K562 (cell line): ENCODE results near the gene WDR55. TPM values are rescaled to one million over a fixed set of nuclear protein-coding genes. Genes with fewer than 3 reads are reported as not detected.

Experiments used
- GABPB2 ChIP-seq: fragments of 250-450 bp; sonication (Bioruptor Pico); conservative IDR thresholded peaks from 2 replicates; pipeline ENCODE4 v1.5.1; 2021; ENCODE audit warnings: mild to moderate bottlenecking
- MXI1 ChIP-seq: IDR thresholded peaks from 2 replicates; pipeline ENCODE4 v1.6.1; 2011; ENCODE audit warnings: low read depth, mild to moderate bottlenecking, improper control_type of control experiment, low read length
- PATZ1 ChIP-seq: fragments of 250-450 bp; sonication (Bioruptor Pico); IDR thresholded peaks from 2 replicates; pipeline ENCODE4 v1.5.0; 2020; ENCODE audit warnings: mild to moderate bottlenecking, borderline replicate concordance
- PTBP1 ChIP-seq: fragments of 200-400 bp; formaldehyde crosslinking; IDR thresholded peaks from 2 replicates; pipeline ENCODE4 v1.6.1; 2017; ENCODE audit warnings: low read depth, low read length
- RBM34 ChIP-seq: fragments of 200-400 bp; formaldehyde crosslinking; IDR thresholded peaks from 2 replicates; pipeline ENCODE4 v1.6.1; 2018; ENCODE audit warnings: low read length, borderline replicate concordance; ENCODE audit not compliant: insufficient read depth
- SETDB1 ChIP-seq: IDR thresholded peaks from one replicate; pipeline ENCODE4 v1.6.1; 2012; ENCODE audit warnings: low read length, control low read depth, inconsistent platforms
- SMAD3 ChIP-seq: fragments of 450-650 bp; formaldehyde crosslinking; conservative IDR thresholded peaks from 2 replicates; pipeline ENCODE4 v1.4.0; 2020; ENCODE audit warnings: mild to moderate bottlenecking
- ZNF174 ChIP-seq: fragments of 250-450 bp; sonication (Bioruptor Pico); IDR thresholded peaks from 2 replicates; pipeline ENCODE4 v1.4.0; 2020; ENCODE audit warnings: mild to moderate bottlenecking
- ZNF197 ChIP-seq: fragments of 200-800 bp; sonication (Bioruptor generic); IDR thresholded peaks from 2 replicates; pipeline ENCODE4 v1.6.1; 2016; ENCODE audit warnings: low read depth, missing genetic modification characterization, missing compliant biosample characterization
- ZNF282 ChIP-seq: sonication (generic); formaldehyde crosslinking; IDR thresholded peaks from 2 replicates; pipeline ENCODE4 v1.8.1; 2023; ENCODE audit warnings: missing genetic modification reagents
- polyA plus RNA-seq, 8 experiments: library from polyadenylated mRNA; depleted of rRNA in 4 of 8; stranded (reverse) in 5 of 8; unstranded in 3 of 8; fragments of >200 nt; fragmentation: Nextera tagmentation in 2 of 8; fragmentation: Illumina TruSeq in 1 of 8; extraction: Ambion mirVana in 2 of 8; extraction: Trizol in 1 of 8; gene quantifications; 2 replicates each; pipeline versions ENCODE4 v1.2.1 to v1.2.3, GENCODE V29; 2011 to 2014; ENCODE audit warnings: inconsistent platforms in 1 of 8, missing spikeins in 1 of 8
- total RNA-seq, 7 experiments: library from RNA; depleted of rRNA in 6 of 7; stranded (reverse); fragments of >200 nt in 6 of 7; fragmentation: Illumina TruSeq in 2 of 7; extraction: Trizol in 2 of 7; gene quantifications; 2 replicates each; pipeline versions ENCODE4 v1.2.1 to v1.2.3, GENCODE V29; 2011 to 2021; ENCODE audit warnings: low replicate concordance in 1 of 7
- TF ChIP-seq, protein P1 (sequence below): fragments of 200-600 bp; sonication (generic); IDR thresholded peaks from one replicate; pipeline ENCODE4 v1.6.1; 2012; ENCODE audit warnings: mild to moderate bottlenecking, low read depth, low read length, inconsistent platforms
- TF ChIP-seq, protein P2 (sequence below): fragments of 250-450 bp; sonication (Bioruptor Pico); IDR thresholded peaks from 2 replicates; pipeline ENCODE4 v1.8.0; 2021; ENCODE audit warnings: mild to moderate bottlenecking, moderate library complexity

Gene WDR55
- total and polyA plus RNA-seq, 9 of the 15 experiments (the other 6 are each of a cell fraction or from before 2014, with no cell fraction given): 5.2 to 45.0 (median 29.3) TPM

- TF ChIP-seq, protein P1, sequence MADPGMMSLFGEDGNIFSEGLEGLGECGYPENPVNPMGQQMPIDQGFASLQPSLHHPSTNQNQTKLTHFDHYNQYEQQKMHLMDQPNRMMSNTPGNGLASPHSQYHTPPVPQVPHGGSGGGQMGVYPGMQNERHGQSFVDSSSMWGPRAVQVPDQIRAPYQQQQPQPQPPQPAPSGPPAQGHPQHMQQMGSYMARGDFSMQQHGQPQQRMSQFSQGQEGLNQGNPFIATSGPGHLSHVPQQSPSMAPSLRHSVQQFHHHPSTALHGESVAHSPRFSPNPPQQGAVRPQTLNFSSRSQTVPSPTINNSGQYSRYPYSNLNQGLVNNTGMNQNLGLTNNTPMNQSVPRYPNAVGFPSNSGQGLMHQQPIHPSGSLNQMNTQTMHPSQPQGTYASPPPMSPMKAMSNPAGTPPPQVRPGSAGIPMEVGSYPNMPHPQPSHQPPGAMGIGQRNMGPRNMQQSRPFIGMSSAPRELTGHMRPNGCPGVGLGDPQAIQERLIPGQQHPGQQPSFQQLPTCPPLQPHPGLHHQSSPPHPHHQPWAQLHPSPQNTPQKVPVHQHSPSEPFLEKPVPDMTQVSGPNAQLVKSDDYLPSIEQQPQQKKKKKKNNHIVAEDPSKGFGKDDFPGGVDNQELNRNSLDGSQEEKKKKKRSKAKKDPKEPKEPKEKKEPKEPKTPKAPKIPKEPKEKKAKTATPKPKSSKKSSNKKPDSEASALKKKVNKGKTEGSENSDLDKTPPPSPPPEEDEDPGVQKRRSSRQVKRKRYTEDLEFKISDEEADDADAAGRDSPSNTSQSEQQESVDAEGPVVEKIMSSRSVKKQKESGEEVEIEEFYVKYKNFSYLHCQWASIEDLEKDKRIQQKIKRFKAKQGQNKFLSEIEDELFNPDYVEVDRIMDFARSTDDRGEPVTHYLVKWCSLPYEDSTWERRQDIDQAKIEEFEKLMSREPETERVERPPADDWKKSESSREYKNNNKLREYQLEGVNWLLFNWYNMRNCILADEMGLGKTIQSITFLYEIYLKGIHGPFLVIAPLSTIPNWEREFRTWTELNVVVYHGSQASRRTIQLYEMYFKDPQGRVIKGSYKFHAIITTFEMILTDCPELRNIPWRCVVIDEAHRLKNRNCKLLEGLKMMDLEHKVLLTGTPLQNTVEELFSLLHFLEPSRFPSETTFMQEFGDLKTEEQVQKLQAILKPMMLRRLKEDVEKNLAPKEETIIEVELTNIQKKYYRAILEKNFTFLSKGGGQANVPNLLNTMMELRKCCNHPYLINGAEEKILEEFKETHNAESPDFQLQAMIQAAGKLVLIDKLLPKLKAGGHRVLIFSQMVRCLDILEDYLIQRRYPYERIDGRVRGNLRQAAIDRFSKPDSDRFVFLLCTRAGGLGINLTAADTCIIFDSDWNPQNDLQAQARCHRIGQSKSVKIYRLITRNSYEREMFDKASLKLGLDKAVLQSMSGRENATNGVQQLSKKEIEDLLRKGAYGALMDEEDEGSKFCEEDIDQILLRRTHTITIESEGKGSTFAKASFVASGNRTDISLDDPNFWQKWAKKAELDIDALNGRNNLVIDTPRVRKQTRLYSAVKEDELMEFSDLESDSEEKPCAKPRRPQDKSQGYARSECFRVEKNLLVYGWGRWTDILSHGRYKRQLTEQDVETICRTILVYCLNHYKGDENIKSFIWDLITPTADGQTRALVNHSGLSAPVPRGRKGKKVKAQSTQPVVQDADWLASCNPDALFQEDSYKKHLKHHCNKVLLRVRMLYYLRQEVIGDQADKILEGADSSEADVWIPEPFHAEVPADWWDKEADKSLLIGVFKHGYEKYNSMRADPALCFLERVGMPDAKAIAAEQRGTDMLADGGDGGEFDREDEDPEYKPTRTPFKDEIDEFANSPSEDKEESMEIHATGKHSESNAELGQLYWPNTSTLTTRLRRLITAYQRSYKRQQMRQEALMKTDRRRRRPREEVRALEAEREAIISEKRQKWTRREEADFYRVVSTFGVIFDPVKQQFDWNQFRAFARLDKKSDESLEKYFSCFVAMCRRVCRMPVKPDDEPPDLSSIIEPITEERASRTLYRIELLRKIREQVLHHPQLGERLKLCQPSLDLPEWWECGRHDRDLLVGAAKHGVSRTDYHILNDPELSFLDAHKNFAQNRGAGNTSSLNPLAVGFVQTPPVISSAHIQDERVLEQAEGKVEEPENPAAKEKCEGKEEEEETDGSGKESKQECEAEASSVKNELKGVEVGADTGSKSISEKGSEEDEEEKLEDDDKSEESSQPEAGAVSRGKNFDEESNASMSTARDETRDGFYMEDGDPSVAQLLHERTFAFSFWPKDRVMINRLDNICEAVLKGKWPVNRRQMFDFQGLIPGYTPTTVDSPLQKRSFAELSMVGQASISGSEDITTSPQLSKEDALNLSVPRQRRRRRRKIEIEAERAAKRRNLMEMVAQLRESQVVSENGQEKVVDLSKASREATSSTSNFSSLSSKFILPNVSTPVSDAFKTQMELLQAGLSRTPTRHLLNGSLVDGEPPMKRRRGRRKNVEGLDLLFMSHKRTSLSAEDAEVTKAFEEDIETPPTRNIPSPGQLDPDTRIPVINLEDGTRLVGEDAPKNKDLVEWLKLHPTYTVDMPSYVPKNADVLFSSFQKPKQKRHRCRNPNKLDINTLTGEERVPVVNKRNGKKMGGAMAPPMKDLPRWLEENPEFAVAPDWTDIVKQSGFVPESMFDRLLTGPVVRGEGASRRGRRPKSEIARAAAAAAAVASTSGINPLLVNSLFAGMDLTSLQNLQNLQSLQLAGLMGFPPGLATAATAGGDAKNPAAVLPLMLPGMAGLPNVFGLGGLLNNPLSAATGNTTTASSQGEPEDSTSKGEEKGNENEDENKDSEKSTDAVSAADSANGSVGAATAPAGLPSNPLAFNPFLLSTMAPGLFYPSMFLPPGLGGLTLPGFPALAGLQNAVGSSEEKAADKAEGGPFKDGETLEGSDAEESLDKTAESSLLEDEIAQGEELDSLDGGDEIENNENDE: no peak
- TF ChIP-seq, protein P2, sequence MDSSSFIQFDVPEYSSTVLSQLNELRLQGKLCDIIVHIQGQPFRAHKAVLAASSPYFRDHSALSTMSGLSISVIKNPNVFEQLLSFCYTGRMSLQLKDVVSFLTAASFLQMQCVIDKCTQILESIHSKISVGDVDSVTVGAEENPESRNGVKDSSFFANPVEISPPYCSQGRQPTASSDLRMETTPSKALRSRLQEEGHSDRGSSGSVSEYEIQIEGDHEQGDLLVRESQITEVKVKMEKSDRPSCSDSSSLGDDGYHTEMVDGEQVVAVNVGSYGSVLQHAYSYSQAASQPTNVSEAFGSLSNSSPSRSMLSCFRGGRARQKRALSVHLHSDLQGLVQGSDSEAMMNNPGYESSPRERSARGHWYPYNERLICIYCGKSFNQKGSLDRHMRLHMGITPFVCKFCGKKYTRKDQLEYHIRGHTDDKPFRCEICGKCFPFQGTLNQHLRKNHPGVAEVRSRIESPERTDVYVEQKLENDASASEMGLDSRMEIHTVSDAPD: no peak
- TF ChIP-seq ZNF282 (CRISPR knock-in tag): no peak
- TF ChIP-seq MXI1: peak; percentile 70; the same call in 1 of the 2 replicates
- TF ChIP-seq ZNF174: no peak
- TF ChIP-seq PATZ1 (CRISPR knock-in tag): no peak
- TF ChIP-seq SMAD3: 0 out of 2 replicates have a peak, but pooled peaks have one; percentile 29
- no peak for TF ChIP-seq GABPB2 (CRISPR knock-in tag)
- no peak for TF ChIP-seq RBM34
- peak; percentile 84; the same call in 1 of the 2 replicates for TF ChIP-seq ZNF197 (CRISPR knock-in tag)
- no peak for TF ChIP-seq SETDB1
- no peak for TF ChIP-seq PTBP1
These were observed 46.3 kb downstream of the WDR55 start (continued) for GRCh38 chr5:140710899-140711552.
